GM23338 (cell line): ENCODE measurements around the gene RIPOR3. TPM values are rescaled to one million over a fixed set of nuclear protein-coding genes. Genes with fewer than 3 reads are reported as not detected.

Experiments used
- ATAC-seq: fragments of 200-7000 bp; cut with Tn5 transposase; 3 replicates; pipeline ENCODE4 v1.9.1; 2020
- DNase-seq: peaks from one replicate; pipeline ENCODE4 v3.0.0-alpha.2; 2015; ENCODE audit warnings: low spot score
- H2AFZ ChIP-seq: fragments of 200-600 bp; sonication (generic); 2 replicates; pipeline ENCODE4 v1.8.0; 2016; ENCODE audit warnings: antibody characterized with exemption, mild to moderate bottlenecking, moderate library complexity
- H3F3A ChIP-seq: fragments of 200-600 bp; sonication (generic); replicated peaks from 2 replicates; pipeline ENCODE4 v1.8.0; 2017; ENCODE audit warnings: antibody characterized with exemption, mixed run types, low read depth
- H3K27ac ChIP-seq: fragments of 200-600 bp; sonication (generic); 2 replicates; pipeline ENCODE4 v1.6.1; 2016; ENCODE audit warnings: low read depth
- H3K27me3 ChIP-seq: fragments of 200-600 bp; sonication (generic); 2 replicates; pipeline ENCODE4 v1.8.0; 2016; ENCODE audit warnings: mild to moderate bottlenecking, mixed run types, moderate library complexity; ENCODE audit not compliant: insufficient read depth
- H3K36me3 ChIP-seq: fragments of 200-600 bp; sonication (generic); 2 replicates; pipeline ENCODE4 v1.8.0; 2016; ENCODE audit warnings: mild to moderate bottlenecking; ENCODE audit not compliant: insufficient read depth
- H3K4me1 ChIP-seq: fragments of 200-600 bp; sonication (generic); 2 replicates; pipeline ENCODE4 v1.8.0; 2016; ENCODE audit warnings: mild to moderate bottlenecking, moderate library complexity; ENCODE audit not compliant: insufficient read depth
- H3K4me2 ChIP-seq: fragments of 200-600 bp; sonication (generic); 2 replicates; pipeline ENCODE4 v1.7.1; 2017; ENCODE audit warnings: mixed run types
- H3K4me3 ChIP-seq: fragments of 200-600 bp; sonication (generic); 2 replicates; pipeline ENCODE4 v1.6.1; 2016; ENCODE audit warnings: mixed run types
- H3K79me2 ChIP-seq: fragments of 200-600 bp; sonication (generic); replicated peaks from 2 replicates; pipeline ENCODE4 v1.8.0; 2017; ENCODE audit warnings: mild to moderate bottlenecking; ENCODE audit not compliant: insufficient read depth
- H3K9me2 ChIP-seq: fragments of 200-600 bp; sonication (generic); 2 replicates; pipeline ENCODE4 v1.8.0; 2017; ENCODE audit not compliant: insufficient read depth
- H4K20me1 ChIP-seq: fragments of 200-600 bp; sonication (generic); replicated peaks from 2 replicates; pipeline ENCODE4 v1.8.0; 2017; ENCODE audit warnings: mild to moderate bottlenecking; ENCODE audit not compliant: insufficient read depth
- H3K27ac Mint-ChIP-seq: 2 replicates; pipeline ENCODE4 v1.8.0; 2020; ENCODE audit warnings: inconsistent platforms, mild to moderate bottlenecking, moderate library complexity, mixed read lengths
- H3K27me3 Mint-ChIP-seq: 3 replicates; pipeline ENCODE4 v1.8.0; 2022; ENCODE audit warnings: low read depth, mild to moderate bottlenecking, moderate library complexity, mixed read lengths, inconsistent platforms; ENCODE audit not compliant: insufficient read depth, poor library complexity
- H3K36me3 Mint-ChIP-seq: 3 replicates; pipeline ENCODE4 v1.8.0; 2021; ENCODE audit warnings: low read depth, mild to moderate bottlenecking, inconsistent platforms, moderate library complexity, mixed read lengths
- H3K4me1 Mint-ChIP-seq: 3 replicates; pipeline ENCODE4 v1.8.0; 2020; ENCODE audit warnings: mild to moderate bottlenecking, inconsistent platforms, mixed read lengths
- H3K4me3 Mint-ChIP-seq: 3 replicates; pipeline ENCODE4 v1.8.0; 2021; ENCODE audit warnings: moderate library complexity, mild to moderate bottlenecking, inconsistent platforms, mixed read lengths
- H3K9me3 Mint-ChIP-seq: 3 replicates; pipeline ENCODE4 v1.8.0; 2020; ENCODE audit warnings: moderate library complexity, mild to moderate bottlenecking, inconsistent platforms, mixed read lengths
- EZH2 ChIP-seq: fragments of 200-600 bp; sonication (generic); IDR thresholded peaks from one replicate; pipeline ENCODE4 v1.8.0; 2017; ENCODE audit warnings: antibody characterized with exemption, mild to moderate bottlenecking, low read depth; ENCODE audit not compliant: unreplicated experiment
- EZH2phosphoT487 ChIP-seq: fragments of 200-600 bp; sonication (generic); IDR thresholded peaks from one replicate; pipeline ENCODE4 v1.8.1; 2018; ENCODE audit warnings: antibody characterized with exemption; ENCODE audit not compliant: unreplicated experiment
- JUNB ChIP-seq: IDR thresholded peaks from one replicate; pipeline ENCODE4 v1.6.1; 2016; ENCODE audit warnings: antibody characterized with exemption; ENCODE audit not compliant: unreplicated experiment
- POLR2AphosphoS5 ChIP-seq: IDR thresholded peaks from 2 replicates; pipeline ENCODE4 v1.6.1; 2016; ENCODE audit warnings: antibody characterized with exemption, low read depth
- STAT1 ChIP-seq: IDR thresholded peaks from one replicate; pipeline ENCODE4 v1.6.1; 2016; ENCODE audit warnings: antibody characterized with exemption; ENCODE audit not compliant: unreplicated experiment
- ZNF114 ChIP-seq: fragments of 250-450 bp; sonication (Bioruptor Pico); IDR thresholded peaks from 2 replicates; pipeline ENCODE4 v1.5.0; 2020; ENCODE audit warnings: mild to moderate bottlenecking, moderate library complexity
- ZNF331 ChIP-seq: fragments of 250-450 bp; sonication (Bioruptor Pico); IDR thresholded peaks from 2 replicates; pipeline ENCODE4 v1.5.0; 2020; ENCODE audit warnings: low read depth, mild to moderate bottlenecking, moderate library complexity
- polyA plus RNA-seq: library from polyadenylated mRNA; unstranded; fragments of >200 nt; fragmentation: Nextera tagmentation; extraction: Ambion mirVana; gene quantifications from 2 replicates; pipeline ENCODE4 v1.2.1, GENCODE V29; 2016
- total RNA-seq: library from RNA; depleted of rRNA; stranded (reverse); fragments of >200 nt; shearing (Covaris generic); gene quantifications from 2 replicates; pipeline ENCODE4 v1.2.3, GENCODE V29; 2014
- TF ChIP-seq, protein P1 (sequence below): fragments of 250-450 bp; sonication (Bioruptor Pico); IDR thresholded peaks from 2 replicates; pipeline ENCODE4 v1.5.0; 2020; ENCODE audit warnings: mild to moderate bottlenecking, moderate library complexity

Gene RIPOR3
- total and polyA plus RNA-seq, 2 experiments from 2014 or later: 4.9 to 6.3 TPM

DNA sequence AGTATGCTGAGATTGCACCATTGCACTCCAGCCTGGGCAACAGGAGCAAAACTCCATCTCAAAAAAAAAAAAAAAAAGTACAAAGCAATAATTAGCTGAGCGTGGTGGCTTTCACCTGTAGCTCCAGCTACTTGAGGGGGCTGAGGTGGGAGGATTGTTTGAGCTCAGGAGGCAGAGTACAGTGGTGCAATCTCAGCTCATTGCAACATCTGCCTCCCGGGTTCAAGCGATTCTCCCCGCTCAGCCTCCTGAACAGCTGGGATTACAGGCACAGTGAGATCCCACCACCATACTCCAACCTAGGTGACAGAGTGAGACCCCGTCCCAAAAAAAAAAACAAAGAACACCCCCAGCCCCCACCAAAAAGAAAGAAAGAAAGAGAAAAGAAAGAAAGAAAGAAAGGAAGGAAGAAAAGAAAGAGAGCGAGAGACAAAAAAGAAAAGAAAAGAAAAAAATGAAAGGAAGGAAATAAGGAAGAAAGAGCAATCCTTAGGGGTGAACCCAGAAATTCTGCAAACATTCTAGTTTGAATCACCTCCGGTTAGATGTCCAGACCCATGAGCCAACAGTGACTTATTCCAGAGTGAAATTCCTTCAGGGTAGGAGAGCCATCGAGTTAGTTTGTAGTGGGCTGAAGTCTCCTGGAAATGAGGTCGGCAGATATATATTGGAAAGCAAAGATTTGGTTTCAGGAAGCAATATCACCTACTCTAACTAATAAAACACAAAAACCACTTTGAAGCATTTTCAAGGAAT lies 3.2 kb upstream of the RIPOR3 start (continued):
- TF ChIP-seq, protein P1, sequence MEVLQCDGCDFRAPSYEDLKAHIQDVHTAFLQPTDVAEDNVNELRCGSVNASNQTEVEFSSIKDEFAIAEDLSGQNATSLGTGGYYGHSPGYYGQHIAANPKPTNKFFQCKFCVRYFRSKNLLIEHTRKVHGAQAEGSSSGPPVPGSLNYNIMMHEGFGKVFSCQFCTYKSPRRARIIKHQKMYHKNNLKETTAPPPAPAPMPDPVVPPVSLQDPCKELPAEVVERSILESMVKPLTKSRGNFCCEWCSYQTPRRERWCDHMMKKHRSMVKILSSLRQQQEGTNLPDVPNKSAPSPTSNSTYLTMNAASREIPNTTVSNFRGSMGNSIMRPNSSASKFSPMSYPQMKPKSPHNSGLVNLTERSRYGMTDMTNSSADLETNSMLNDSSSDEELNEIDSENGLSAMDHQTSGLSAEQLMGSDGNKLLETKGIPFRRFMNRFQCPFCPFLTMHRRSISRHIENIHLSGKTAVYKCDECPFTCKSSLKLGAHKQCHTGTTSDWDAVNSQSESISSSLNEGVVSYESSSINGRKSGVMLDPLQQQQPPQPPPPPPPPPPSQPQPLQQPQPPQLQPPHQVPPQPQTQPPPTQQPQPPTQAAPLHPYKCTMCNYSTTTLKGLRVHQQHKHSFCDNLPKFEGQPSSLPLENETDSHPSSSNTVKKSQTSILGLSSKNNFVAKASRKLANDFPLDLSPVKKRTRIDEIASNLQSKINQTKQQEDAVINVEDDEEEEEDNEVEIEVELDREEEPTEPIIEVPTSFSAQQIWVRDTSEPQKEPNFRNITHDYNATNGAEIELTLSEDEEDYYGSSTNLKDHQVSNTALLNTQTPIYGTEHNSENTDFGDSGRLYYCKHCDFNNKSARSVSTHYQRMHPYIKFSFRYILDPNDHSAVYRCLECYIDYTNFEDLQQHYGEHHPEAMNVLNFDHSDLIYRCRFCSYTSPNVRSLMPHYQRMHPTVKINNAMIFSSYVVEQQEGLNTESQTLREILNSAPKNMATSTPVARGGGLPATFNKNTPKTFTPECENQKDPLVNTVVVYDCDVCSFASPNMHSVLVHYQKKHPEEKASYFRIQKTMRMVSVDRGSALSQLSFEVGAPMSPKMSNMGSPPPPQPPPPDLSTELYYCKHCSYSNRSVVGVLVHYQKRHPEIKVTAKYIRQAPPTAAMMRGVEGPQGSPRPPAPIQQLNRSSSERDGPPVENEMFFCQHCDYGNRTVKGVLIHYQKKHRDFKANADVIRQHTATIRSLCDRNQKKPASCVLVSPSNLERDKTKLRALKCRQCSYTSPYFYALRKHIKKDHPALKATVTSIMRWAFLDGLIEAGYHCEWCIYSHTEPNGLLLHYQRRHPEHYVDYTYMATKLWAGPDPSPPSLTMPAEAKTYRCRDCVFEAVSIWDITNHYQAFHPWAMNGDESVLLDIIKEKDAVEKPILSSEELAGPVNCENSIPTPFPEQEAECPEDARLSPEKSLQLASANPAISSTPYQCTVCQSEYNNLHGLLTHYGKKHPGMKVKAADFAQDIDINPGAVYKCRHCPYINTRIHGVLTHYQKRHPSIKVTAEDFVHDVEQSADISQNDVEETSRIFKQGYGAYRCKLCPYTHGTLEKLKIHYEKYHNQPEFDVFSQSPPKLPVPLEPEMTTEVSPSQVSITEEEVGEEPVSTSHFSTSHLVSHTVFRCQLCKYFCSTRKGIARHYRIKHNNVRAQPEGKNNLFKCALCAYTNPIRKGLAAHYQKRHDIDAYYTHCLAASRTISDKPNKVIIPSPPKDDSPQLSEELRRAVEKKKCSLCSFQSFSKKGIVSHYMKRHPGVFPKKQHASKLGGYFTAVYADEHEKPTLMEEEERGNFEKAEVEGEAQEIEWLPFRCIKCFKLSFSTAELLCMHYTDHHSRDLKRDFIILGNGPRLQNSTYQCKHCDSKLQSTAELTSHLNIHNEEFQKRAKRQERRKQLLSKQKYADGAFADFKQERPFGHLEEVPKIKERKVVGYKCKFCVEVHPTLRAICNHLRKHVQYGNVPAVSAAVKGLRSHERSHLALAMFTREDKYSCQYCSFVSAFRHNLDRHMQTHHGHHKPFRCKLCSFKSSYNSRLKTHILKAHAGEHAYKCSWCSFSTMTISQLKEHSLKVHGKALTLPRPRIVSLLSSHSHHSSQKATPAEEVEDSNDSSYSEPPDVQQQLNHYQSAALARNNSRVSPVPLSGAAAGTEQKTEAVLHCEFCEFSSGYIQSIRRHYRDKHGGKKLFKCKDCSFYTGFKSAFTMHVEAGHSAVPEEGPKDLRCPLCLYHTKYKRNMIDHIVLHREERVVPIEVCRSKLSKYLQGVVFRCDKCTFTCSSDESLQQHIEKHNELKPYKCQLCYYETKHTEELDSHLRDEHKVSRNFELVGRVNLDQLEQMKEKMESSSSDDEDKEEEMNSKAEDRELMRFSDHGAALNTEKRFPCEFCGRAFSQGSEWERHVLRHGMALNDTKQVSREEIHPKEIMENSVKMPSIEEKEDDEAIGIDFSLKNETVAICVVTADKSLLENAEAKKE: no peak
- TF ChIP-seq JUNB (no peak), EZH2 (no peak)

DNA sequence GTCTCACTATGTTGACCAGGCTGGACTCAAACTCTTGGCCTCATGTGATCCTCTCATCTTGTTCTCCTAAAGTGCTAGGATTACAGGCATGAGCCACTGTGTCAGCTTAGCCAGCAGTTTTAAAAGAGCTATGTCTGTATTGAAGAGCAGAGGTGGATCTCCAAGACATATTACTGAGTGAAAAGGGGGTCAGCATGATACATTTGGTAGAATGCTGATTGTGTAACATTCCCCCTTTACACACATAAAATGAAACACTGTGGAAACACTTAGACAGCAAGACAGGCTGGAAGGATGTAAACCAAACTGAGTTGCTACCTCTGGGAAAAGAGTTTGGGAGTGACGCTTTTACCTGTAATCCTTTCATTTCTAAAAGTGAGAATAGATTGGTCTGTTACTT lies 1.7 kb upstream of the RIPOR3 start:
- Mint-ChIP-seq H3K4me1 (peaks cover 47% of the 10 kb centered on the region), H3K9me3 (no peaks in the 10 kb centered on the region), H3K27ac (no peak overlapping the region), H3K36me3 (no peaks in the 10 kb centered on the region), H3K27me3 (peaks cover 10% of the 10 kb centered on the region), H3K4me3 (no peak overlapping the region)
- Histone ChIP-seq H3K27ac (no peak overlapping the region), H3K4me3 (no peak overlapping the region), H3K36me3 (no peaks in the 10 kb centered on the region), H2AFZ (no peak overlapping the region), H3K4me2 (no peak overlapping the region), H3K27me3 (no peaks in the 10 kb centered on the region), H3K9me2 (no peaks in the 10 kb centered on the region), H3K79me2 (no peaks in the 10 kb centered on the region), H3K4me1 (peaks cover 38% of the 10 kb centered on the region), H3F3A (0 out of 2 replicates have a peak, but pooled peaks cover 6% of the 10 kb centered on the region), H4K20me1 (no peaks in the 10 kb centered on the region)
- DNase-seq: no peak
- no peak for ATAC-seq
- TF ChIP-seq EZH2phosphoT487 (no peak), ZNF114 (CRISPR knock-in tag) (no peak), EZH2 (no peak), STAT1 (no peak), POLR2AphosphoS5 (no peak), ZNF331 (CRISPR knock-in tag) (no peak)
- TF ChIP-seq, protein P1: no peak
